HG03565 (cell line): ENCODE data around the gene RDX.
"Not testable (repeated sequence)": the region's sequence is repeated elsewhere in the genome, so short reads cannot be mapped to it uniquely, and the experiment has no call there.

Experiments
- ATAC-seq: cut with Tn5 transposase; IDR thresholded peaks from one replicate; pipeline ENCODE4 v1.9.1; 2021; ENCODE audit warnings: mild to moderate bottlenecking, moderate library complexity; ENCODE audit not compliant: unreplicated experiment

The RDX gene

DNA sequence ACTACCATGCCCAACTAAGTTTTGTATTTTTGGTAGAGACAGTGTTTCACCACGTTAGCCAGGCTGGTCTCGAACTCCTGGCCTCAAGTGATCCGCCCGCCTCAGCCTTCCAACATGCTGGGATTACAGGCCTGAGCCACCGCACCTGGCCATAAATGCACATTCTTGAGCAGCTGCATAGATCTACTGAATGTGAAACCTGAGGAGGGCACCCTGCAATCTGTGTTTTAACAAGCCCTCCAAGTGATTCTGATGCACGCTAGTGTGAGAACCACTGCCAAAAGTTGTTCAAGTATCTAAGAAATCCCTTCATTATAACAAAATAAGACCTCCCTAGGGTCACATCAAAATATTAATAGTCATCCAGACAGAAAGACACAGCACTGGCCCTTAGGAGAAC, 89.3 kb downstream of the RDX start:
- ATAC-seq: no peak

DNA sequence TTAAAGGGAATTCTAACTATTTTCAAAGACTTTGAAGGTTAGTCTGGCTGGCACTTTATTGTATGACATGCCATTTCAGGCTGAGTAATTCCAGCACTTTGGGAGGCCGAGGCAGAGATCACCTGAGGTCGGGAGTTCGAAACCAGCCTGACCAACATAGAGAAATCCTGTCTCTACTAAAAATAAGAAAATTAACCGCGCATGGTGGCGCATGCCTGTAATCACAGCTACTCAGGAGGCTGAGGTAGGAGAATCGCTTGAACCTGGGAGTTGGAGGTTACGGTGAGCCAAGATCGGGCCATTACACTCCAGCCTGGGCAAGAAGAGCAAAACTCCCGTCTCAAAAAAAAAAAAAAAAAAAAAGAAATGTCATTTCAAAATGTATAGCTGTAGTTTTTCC, 95.6 kb downstream of the RDX start:
- no peak for ATAC-seq

GRCh38 chr11:110200241-110200640, 96.2 kb downstream of the RDX start:
- ATAC-seq: no peak

DNA sequence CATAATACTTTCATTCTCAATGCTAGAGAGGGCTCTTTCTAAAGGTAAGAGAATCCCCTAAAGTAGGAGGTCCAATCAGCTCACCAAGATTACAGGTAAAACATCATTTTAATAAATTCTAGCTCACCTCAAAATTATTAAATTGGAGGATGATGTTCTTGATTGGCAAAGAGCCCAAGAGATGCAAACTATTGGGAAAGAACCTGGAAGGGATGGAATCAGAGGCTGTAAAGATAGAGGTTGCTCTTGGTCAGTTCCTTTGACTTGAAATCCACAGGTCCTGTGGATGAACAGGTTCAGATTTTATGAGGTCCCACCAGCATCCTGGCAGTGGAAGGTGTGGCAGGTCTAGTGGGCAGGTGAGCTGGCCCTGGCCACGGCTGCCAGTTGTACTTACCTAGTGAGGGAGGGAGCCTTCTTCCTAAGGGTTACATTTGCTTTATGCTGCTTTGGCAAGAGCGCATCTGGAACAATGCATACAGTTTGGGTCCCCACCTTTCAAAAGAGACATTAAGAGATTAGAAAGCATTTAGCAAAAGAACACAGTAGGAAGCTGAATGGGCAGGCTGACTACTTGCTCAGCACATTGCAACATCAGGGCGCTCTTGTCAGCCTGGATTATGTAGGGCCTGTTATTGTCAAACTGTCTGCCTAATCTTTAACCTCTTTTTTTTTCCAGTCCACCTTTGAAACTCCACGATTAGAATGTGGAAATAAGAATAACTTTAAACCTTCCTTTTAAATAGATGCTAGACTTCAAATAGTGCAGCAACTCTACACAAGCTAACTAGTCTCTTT, 97.0 kb downstream of the RDX start:
- ATAC-seq: no peak

DNA sequence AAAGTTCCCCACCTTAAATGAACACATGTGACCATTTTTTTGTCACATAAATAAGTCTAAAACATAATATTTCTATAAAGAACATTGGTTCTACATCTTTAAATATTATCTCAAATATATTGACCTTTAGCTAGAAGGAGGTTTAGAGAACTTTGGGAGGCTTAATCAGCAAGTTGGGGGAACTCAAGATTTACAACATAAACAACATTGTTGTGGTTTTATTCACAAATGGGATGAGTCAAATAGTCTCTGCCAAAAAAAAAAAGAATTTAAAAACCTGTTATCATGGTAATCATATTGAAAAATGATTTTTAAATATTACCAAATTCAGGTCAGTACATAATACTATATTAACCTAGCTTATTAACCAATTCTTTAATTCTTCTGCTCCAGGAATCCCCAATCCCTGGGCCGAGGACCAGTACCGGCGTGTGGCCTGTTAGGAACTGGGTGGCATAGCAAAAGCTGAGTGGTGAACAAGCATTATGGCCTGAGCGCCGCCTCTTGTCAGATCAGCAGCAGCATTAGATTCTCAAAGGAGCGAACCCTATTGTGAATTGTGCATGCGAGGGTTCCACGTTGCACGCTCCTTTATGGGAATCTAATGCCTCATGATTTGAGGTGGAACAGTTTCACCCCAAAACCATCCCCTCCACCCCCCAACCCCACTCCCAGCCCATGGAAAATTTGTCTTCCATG, 98.2 kb downstream of the RDX start:
- ATAC-seq: no peak

- no peak for ATAC-seq
Observed at GRCh38 chr11:110196884-110197420, 99.5 kb downstream of the RDX start.

DNA sequence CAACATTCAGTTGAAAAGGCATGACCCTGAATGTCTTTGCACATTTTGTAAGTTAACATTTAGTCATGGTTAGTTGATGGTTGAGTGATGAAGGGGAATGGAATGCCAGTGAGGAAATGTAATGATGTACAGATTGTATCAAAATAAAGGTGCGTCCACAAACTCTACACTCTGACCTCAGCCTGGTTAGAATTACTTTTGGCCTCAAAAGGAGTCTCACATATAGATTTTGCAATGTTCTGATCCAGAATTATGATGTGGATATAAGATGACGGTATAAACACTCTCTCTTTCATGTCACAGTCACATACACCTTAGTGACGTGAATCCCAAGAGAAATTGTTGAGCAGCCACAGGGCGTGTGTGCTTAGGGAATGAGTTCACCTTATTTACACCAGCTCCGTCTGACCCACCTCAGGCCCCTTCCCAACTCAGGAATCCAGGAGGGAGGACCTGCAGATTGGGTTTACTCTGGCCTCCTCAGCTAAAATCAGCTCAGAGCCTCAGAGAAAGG, 100.1 kb downstream of the RDX start:
- ATAC-seq: no peak

DNA sequence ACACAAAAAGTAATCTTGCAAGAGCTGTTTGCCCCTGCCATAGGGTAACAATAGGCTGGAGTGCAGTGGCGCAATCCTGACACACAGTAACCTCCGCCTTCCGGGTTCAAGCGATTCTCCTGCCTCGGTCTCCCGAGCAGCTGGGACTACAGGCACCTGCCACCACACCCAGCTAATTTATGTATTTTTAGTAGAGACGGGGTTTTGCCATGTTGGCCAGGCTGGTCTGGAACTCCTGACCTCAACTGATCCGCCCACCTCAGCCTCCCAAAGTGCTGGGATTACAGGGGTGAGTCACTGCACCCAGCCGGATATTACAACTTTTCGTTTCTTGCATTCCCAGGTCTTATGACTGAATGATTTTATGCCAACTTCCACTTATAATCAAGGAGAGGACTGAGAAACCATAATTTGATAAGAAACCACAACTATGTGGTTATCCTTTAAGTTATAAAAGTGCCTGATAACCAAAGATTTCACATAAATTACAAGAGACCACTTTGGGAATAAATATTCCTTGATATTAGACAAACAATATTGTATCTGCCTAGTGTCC, 102.1 kb downstream of the RDX start:
- ATAC-seq: not testable (repeated sequence)

DNA sequence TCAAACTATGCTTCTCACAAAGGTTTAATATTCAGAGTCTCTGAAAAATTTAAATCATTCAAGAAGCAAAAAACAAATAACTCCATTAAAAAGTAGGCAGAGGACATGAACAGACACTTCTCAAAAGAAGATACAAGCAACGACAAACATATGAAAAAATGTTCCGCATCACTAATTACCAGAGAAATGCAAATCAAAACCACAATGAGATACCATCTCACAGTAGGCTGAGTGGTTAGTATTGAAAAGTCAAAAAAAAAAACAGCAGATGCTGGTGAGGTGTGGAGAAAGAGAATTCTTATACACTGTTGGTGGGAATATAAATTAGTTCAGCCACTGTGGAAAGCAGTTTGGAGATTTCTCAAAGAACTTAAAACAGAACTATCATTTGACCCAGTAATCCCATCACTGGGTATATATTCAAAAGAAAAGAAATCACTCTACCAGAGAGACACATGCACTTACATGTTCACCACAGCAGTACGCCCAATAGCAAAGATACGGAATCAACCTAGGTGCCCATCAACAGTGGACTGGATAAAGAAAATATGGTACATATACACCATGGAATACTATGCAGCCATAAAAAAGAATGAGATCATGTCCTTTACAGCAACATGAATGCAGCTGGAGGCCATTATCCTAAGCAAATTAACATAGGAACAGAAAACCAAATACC, 103.7 kb downstream of the RDX start:
- peak; percentile 65 for ATAC-seq

- no peak for ATAC-seq
Observed at GRCh38 chr11:110190885-110191284, 105.5 kb downstream of the RDX start.

- ATAC-seq: no peak
Observed at GRCh38 chr11:110187731-110188130, 108.7 kb downstream of the RDX start.

DNA sequence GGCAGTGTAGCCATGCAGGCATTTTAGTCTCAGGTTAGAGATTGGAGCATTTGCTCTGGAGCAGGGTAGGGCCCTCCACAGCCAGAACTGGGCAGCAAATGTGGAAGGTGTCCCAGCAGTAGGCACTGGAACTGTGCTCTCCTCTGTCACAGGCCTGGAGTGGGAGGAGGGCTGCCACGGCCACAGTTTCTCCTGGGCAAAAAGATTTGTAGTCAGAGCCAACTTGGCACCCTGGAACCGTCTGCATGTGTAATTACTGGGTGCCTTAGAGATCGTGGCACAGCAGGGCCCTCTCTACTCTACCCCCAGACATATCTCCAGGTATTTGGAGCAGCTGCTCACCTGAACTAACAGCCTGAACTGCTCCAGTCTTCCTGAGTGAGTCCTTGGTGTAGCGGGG, 109.5 kb downstream of the RDX start:
- ATAC-seq: no peak

- ATAC-seq: no peak
Observed at GRCh38 chr11:110186456-110186855, 110.0 kb downstream of the RDX start.

DNA sequence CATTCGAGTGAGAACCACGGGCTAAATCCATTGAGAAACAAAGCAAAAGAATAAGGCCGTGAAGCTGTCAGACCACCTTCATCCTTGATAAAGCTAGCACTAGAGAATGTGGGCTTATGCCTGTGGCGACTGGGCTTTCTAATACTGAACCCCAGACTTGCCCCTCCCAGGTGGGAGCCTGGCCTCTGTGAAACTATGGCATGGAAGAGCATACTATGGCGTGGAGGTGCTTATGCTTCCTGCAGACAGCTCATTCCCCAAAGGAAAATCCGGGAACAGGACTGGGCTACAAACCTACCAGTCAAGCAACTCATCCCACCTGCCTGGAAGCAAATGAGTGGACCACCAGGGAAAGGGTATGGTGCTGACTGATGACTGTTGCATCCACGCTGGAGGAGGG, 110.8 kb downstream of the RDX start:
- ATAC-seq: no peak

DNA sequence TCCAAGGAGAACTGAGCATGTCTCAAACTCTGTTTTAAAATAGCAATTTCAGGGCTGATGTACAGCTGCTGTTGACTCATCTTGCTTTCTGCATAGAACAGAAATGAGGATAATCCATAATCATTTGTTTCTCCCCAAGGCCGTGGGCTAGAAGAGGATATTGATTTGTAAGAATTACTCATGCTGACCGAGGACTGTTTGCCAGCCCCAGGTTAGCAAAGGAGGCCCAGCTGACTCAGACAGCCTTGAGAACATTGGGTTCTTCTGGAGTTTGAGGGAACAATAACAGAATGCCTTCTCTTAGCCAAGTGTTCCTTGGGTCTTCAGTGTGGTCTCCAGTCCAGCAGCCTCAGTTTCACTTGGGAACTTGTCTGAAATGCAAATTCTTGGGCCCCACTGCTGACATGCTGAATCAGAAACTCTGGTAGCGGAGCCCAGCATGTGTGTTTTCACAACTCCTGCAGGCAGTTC, 111.3 kb downstream of the RDX start:
- ATAC-seq: no peak

- no peak for ATAC-seq
Observed at GRCh38 chr11:110184456-110184855, 112.0 kb downstream of the RDX start.

DNA sequence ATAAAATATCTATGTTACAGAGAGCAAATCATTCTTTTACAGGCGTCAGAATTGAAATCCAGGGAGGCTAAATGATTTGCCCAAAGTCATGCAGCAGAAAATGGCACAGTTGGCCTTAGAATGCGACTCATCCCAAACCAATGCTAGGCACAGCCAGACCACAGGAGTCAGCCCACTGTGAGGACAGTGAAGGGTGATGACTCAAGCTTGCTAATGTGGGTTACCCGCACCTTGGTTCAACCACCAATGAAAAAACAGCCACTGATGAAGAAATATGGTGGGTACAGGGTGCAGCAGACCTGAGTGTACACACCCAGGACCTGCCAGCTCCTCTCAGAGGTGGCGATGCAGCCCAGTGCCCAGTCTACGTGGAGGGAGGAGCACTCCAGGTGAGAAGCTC, 113.5 kb downstream of the RDX start:
- ATAC-seq: no peak

DNA sequence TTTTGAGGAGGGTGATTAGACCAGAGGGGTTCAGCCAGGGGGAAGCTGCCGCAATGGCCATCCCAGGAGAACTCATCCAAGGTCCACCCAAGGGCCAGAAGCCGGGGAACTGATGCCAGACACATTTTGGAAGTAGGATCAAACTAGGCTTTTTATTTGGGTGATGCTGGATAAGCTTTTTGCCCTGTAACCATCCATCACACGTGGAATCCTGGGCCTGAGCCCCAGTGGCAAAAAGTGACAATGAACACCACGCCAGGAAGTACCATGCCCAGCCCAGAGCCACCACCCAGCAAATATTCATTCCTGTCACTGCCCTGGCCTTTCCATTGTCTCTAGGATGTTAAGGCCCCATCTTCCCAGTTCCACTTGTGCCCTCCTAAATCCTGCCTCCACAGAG, 117.3 kb downstream of the RDX start:
- no peak for ATAC-seq

DNA sequence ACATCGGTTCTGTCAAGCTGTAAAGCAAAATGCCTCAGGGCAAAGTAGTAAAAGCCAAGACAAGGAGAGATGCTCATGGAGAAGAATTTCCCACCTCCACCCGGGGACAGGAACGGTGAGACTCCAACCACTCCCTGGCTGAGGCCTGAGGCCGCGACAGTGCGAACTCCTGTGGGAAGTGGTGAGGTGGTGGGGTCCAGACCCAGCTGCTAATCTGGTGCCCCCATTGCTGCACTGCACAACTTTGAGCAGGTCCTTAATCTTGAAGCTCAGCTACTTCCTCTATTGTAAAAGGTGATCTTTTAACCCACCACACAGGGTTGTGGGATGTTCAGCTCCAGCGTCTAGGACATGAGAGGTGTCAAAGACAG, 119.3 kb downstream of the RDX start:
- no peak for ATAC-seq

DNA sequence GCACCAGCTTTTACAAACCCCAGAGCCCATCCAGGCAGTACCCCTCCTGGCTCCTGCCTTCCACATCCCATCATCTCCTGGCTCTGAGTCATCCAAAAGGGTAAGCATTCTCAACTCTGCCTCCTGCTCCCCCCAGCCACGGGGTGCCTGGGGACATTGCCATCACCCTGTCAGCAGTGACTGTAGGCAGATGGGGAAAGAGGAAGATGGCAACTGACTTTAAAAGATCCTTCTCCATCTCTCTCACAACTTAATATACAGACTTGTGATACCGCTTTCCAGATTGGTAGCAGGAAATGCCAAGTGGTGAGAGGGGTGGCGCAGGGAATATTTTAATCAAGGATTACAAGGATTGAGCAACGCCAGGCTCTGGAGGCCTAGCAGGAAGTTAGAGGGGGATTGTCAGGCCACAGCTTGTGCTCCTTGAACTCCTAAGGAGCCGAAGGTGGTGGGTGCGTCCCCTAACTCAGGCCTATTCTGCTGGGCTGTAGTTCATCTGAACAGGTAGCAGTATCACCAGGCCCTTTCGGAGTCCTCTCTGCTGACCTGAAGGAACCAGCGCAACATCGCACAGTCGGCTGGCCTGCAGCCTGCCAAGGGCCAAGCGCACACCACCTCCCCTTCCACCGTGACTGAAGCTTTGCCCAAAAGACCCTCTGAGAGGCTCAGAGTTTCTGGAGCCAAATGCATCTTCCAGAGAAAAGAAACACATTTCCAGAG, 119.9 kb downstream of the RDX start:
- no peak for ATAC-seq
